Measurements from ENCODE around the gene ACKR3.

ACKR3 gene

GRCh38 chr2:236616031-236616430 lies 46.4 kb downstream of the ACKR3 start:
- no peak for DNase-seq

- DNase-seq: no peak
Observed at GRCh38 chr2:236616624-236617023, 47.0 kb downstream of the ACKR3 start.

- DNase-seq: no peak
Observed at GRCh38 chr2:236617221-236617737, 47.7 kb downstream of the ACKR3 start.

- DNase-seq: no peak
Observed at GRCh38 chr2:236617796-236618195, 48.2 kb downstream of the ACKR3 start.

GRCh38 chr2:236618370-236618769 lies 48.7 kb downstream of the ACKR3 start:
- DNase-seq: no peak

GRCh38 chr2:236619910-236620612 lies 50.4 kb downstream of the ACKR3 start:
- DNase-seq: no peak

- no peak for DNase-seq
Observed at GRCh38 chr2:236621786-236622185, 52.2 kb downstream of the ACKR3 start.

- DNase-seq: no peak
Observed at GRCh38 chr2:236622201-236622600, 52.6 kb downstream of the ACKR3 start.

GRCh38 chr2:236622660-236623059 lies 53.0 kb downstream of the ACKR3 start:
- DNase-seq: no peak

GRCh38 chr2:236623816-236624215 lies 54.2 kb downstream of the ACKR3 start:
- no peak for DNase-seq

GRCh38 chr2:236625156-236625690 lies 55.6 kb downstream of the ACKR3 start:
- DNase-seq: no peak

- no peak for DNase-seq
Observed at GRCh38 chr2:236626391-236627150, 56.9 kb downstream of the ACKR3 start.

- DNase-seq: no peak
Observed at GRCh38 chr2:236627193-236627592, 57.6 kb downstream of the ACKR3 start.

- no peak for DNase-seq
Observed at GRCh38 chr2:236627841-236628240, 58.2 kb downstream of the ACKR3 start.

- DNase-seq: no peak
Observed at GRCh38 chr2:236628256-236628901, 58.8 kb downstream of the ACKR3 start.

- DNase-seq: no peak
Observed at GRCh38 chr2:236628981-236629605, 59.5 kb downstream of the ACKR3 start.

GRCh38 chr2:236629961-236630872 lies 60.6 kb downstream of the ACKR3 start:
- no peak for DNase-seq

GRCh38 chr2:236631281-236631855 lies 61.7 kb downstream of the ACKR3 start:
- DNase-seq: no peak

GRCh38 chr2:236631856-236632291 lies 62.2 kb downstream of the ACKR3 start:
- no peak for DNase-seq

Data from stimulated activated CD4-positive, alpha-beta T cell treated with anti-CD3 and anti-CD28 coated beads, Interleukin-2, amount 100 ng/mL, for 48 hours (primary cell).